Activated CD4-positive, CD25-positive, alpha-beta regulatory T cell (primary cell): ENCODE measurements around the gene CD248.
A peak's percentile ranks its signal among the peaks of the same experiment; 100 is the strongest.
"Not testable (repeated sequence)": the region's sequence is repeated elsewhere in the genome, so short reads cannot be mapped to it uniquely, and the experiment has no call there.

Experiments used
- DNase-seq, 4 experiments: peaks; one replicate each; lab custom pipeline; 2025; lab: John Stamatoyannopoulos, UW

CD248 gene

GRCh38 chr11:66313321-66314185 is 3.3 kb downstream of the CD248 start:
- DNase-seq: no peak

DNA sequence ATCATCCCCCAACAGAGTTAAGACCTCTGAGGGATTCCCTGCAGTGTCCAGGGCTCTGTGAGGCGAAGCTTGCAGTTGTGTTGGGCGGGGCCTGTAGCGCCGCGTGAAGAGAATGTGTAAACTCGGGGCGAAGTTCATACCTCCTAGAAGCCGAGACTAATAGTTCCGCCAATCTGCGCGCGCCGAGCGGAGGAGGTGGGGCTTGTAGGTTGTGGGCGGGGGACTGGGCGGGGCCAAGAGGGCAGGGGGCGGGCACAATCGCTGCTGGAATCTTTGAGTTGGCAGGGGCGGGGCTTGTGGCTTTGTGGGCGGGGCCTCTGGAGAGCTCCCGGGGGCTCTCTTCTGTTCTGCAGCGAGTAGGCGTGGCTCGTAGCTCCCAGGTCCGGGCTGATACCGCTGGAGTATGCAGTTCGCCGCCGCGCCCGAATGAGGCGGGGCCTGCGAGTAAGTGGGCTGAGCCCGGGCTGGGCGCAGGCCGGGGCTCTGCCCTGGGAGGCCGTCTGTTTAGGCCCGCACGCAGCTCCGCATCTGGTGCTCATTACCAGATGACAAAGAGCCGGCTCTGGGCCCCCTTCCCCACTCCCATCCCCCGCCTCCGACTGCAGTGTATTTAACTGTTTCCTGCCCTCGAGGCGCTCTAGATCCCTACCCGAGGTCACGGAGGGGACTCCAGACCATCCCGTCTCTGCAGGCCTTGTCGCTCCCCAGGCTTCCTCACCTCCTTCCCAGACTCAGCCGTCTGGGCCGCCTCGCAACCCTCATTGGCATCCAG is 4.1 kb downstream of the CD248 start:
- peak; percentile 95 to 99 (median 98) for DNase-seq

DNA sequence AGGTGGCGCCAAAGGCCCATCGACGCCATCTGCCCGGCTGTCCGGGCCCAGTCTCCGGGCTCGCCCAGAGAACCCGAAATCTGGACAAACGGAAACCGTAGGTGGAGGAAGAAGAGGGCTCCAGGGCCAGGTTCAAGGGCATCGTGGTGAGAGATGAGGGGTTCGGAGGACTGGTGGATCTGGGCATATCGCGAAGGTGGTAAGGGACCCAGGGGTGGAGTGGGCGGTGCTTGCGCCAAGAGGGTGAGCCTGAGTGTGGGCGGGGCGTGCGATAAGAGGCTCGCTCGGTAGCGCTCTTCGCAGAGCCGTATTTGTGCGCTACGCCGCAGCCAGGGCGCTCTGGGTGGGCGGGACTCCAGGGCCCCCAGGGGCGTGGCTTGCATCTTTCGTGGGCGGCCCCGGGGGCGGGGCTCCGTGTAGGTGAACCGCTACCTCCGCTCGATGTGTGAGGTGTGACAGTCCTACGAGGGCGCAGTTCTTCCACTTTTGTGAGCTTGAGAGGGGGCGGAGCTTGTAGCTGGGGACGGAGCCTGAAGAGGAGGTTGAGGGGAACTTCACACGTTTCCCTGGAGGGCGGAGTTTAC is 4.8 kb downstream of the CD248 start:
- peak; percentile 81 to 97 (median 92) for DNase-seq

- DNase-seq: no peak
Measured at GRCh38 chr11:66311470-66311964, 5.3 kb downstream of the CD248 start.

- not testable (repeated sequence) for DNase-seq
Measured at GRCh38 chr11:66310803-66311440, 5.9 kb downstream of the CD248 start.

DNA sequence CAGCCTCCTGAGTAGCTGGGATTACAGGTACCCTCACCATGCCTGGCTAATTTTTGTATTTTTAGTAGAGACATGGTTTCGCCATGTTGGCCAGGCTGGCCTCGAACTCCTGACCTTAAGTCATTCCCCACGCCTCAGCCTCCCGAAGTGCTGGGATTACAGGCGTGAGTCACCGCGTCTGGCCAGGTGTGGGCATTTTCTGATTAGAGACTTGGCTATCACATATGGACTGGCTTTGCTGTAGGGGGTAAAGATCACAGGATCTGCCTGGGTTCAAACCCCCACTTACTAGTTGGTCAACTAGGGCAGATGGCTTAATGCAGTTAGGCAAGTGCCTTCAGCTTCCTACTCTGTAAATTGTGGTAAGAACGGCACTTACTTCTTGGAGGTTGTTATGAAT is 6.5 kb downstream of the CD248 start:
- DNase-seq: no peak

GRCh38 chr11:66309475-66309874 is 7.4 kb downstream of the CD248 start:
- DNase-seq: no peak

DNA sequence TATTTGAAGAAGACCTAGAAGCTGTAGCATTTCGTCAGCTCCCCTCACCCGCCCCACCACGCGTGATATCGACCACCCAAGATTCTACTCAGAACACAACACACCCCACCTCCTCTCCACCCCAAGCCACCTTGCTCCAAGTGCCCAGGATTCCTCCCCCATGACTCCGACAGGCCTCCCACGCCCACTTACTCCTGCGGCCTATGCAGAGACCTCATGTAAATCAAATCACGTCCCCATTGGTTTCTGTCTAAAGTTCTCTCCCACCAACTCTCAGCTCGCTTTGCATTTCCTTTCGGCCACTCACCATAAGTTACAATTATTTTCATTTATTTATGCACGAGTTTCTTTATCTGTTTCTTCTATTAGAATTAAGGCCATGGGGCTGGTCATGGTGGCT is 14.2 kb downstream of the CD248 start:
- no peak for DNase-seq

- DNase-seq: no peak
Measured at GRCh38 chr11:66299186-66299585, 17.7 kb downstream of the CD248 start.

DNA sequence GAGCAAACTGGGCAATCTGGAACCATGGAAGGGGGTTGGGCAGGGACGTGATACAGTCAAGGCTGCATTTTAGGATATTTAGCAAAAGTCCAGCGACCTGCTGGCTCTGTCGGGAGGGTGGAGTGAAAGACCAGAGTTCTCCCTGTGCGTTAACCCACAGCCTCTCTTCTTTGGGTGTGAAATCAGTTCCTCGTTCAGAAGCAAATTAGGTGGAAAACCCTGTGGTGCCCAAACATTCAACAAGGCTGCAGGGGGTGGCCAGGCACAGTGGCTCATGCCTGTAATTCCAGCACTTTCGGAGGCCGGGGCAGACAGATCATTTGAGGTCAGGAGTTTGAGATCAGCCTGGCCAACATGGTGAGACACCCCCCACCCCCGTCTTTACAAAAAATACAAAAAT is 19.2 kb downstream of the CD248 start:
- no peak for DNase-seq

- DNase-seq: no peak
Measured at GRCh38 chr11:66294626-66295620, 21.9 kb downstream of the CD248 start.

- DNase-seq: no peak
Measured at GRCh38 chr11:66293777-66294625, 22.8 kb downstream of the CD248 start.

DNA sequence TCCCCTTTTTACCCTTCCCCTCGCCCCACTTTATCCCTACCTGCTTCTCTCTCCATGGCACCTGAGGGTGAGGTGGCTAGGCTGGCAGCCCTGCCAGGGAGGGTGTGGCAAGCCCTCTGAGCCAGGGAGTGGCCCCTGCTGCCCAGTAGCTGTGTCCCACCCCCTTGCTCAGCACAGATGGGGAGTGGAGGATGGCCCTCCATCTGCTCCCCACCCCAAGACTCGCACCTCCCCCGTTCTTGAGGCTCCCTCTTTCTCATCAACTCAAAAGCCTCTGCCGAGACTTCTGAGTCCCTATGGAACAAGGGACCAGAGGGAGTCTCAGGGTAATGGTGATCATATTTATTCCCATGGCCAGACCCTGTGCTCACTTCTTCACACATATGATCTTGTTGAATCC is 23.5 kb downstream of the CD248 start:
- DNase-seq: no peak

DNA sequence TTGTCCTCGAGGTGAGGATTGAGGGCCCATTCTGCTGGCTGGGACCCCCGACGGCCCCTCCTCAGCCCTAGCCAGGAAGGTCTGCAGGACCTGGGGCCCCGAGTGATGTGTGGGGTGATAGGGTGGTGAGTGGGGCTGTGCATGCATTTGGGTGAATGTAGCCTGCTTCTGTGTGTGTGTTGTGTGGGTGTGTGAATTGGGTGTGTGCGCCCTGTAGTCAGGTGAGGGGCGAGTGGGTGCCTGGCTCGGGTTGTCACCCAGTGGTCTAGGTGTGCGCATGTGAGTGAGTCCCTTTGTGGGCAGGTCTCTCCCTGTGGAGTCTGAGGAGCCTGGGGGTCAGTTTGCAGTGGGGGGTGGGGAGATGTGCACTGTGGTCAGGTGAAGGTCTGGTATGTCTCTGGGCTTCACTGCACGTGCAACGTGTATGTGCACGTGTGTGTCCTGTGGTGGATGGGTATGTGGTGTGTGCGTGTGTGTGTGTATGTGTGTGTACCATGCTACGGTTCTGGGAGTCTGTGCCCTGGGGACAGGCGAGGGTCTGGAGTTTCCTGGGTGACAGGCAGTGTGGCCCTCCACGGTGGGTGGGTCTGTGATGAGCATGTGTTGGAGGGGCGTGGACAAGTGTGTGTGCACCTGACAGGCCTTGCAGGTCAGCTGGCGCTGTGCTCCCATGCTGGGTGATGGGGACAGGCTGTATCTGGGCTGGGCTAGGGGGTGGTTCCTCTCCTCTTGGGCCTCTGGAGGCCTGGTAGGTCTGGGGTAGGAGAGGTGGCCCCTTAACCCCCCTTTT is 24.1 kb downstream of the CD248 start:
- DNase-seq: no peak

- DNase-seq: no peak
Measured at GRCh38 chr11:66291706-66292542, 24.9 kb downstream of the CD248 start, which contains the start of gene TMEM151A. TSS of gene TMEM151A (plus strand) at chr11:66291894. CDS start at chr11:66292014, 120 bp downstream.

- no peak for DNase-seq
Measured at GRCh38 chr11:66291303-66291705, 25.5 kb downstream of the CD248 start.

- no peak for DNase-seq
Measured at GRCh38 chr11:66290330-66290621, 26.6 kb downstream of the CD248 start.
